ENCODE data around the gene LAMA3. TPM values are rescaled to one million over a fixed set of nuclear protein-coding genes. Genes with fewer than 3 reads are reported as not detected.

LAMA3 gene
- total RNA-seq, 3 donors from 2014 or later: 0.08 to 0.20 (median 0.11) TPM

DNA sequence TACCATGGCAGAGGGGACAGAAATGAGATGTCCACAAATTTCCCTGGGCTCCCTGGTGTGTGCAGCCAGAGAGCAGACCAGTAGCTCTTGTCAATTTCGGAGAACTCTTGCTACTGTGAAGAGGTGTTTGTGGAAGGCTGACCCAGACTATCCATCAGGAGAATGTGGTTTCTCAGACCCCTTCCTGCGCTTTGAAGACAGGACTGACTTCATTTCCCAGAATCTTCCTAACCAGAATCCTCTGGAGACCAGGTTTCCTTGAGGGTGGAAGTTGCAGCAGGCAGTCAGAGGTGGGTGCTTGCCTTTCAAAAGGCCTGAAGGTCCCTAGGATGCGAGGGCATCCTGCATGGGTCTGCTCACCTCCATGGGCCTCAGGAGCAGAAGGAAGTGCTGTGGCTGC lies 121.9 kb downstream of the LAMA3 start:
- no peaks in the 10 kb centered on the region for H3K9me3 Mint-ChIP-seq
- no peak overlapping the region for H3K4me3 Mint-ChIP-seq
- DNase-seq (no peak), ATAC-seq (no peak)
- no peaks in the 10 kb centered on the region for H3K36me3 Mint-ChIP-seq (ENCODE audit: insufficient read depth)
- H3K27me3 Mint-ChIP-seq (ENCODE audit: low read depth): no peaks in the 10 kb centered on the region
- peaks cover 15% of the 10 kb centered on the region for H3K4me1 Mint-ChIP-seq (ENCODE audit: low read depth)

DNA sequence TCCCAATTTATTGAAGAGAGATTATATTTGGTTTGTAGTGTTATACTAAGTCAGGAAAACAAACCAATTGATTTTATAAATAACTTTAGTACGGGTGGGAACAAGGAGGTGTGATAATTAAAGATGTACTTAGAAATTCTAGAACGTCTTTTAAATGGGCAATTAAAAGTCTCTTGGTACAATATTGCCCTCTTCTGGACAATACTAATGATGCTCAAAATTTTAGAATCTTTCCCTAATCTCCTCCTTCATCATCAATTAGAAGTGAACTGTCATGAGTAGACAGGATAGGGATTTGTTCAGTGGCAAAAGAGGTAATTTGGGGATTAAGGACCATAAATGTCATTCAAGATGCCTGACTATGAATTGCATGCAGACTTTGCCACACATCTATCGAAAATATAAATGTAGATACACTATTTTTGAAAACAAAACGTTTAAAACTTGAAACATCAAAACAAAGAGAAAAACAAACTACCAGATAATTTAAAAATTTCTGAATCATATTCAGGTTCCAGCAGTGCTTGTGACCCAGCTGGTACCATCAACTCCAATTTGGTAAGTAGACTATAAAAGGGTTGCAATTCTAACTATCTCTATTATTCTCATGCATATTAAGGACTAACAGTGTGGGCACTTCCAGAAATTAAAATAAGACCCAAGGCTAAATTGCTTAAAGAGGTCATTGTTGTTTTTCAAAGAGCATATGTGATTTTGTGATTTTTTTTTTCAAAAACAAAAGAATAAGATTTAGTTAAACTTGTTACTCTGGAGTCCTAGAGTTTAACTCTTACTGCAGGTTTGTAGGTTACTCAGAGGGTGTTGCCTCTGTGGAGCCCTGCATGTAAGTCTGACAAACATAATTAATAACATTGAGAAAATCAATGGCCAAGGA lies 123.5 kb downstream of the LAMA3 start:
- DNase-seq: no peak
- H3K27me3 Mint-ChIP-seq (ENCODE audit: low read depth): no peaks in the 10 kb centered on the region

DNA sequence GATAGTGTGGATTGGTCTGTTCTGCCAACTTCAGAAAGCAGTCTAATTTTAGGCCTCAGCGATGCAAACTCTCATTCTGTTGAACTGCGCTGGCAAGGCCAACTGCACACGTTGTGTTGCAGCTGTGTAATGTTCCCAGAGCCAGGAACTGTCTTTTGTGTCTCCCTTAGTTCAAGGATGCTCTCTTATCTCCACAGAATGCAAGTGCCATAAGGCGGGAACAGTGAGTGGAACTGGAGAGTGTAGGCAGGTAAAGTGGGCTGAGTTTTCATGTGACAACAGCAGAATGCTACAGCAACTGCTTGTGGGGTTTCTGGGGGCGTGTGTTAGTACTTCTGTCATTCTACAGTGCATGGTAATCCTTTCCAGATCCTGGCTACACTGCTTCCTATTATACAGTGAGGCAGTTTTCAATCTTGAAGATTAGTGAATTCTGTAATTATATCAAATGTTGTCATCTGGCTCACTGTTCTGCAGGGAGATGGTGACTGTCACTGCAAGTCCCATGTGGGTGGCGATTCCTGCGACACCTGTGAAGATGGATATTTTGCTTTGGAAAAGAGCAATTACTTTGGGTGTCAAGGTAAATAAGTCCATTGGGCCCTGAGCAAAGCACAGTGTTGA lies 125.8 kb downstream of the LAMA3 start:
- Mint-ChIP-seq H3K36me3 (ENCODE audit: insufficient read depth) (no peaks in the 10 kb centered on the region), H3K4me3 (no peak overlapping the region), H3K4me1 (ENCODE audit: low read depth) (peaks cover 12% of the 10 kb centered on the region), H3K9me3 (no peaks in the 10 kb centered on the region), H3K27me3 (ENCODE audit: low read depth) (no peaks in the 10 kb centered on the region)
- DNase-seq: no peak
- no peak for ATAC-seq

More for the DNA sequence above, 123.5 kb downstream of the LAMA3 start:
- peak in 1 of 2 donors; percentile 30 for ATAC-seq
- Mint-ChIP-seq H3K36me3 (ENCODE audit: insufficient read depth) (no peaks in the 10 kb centered on the region), H3K4me1 (ENCODE audit: low read depth) (peaks cover 15% of the 10 kb centered on the region), H3K4me3 (no peak overlapping the region), H3K9me3 (no peaks in the 10 kb centered on the region)

DNA sequence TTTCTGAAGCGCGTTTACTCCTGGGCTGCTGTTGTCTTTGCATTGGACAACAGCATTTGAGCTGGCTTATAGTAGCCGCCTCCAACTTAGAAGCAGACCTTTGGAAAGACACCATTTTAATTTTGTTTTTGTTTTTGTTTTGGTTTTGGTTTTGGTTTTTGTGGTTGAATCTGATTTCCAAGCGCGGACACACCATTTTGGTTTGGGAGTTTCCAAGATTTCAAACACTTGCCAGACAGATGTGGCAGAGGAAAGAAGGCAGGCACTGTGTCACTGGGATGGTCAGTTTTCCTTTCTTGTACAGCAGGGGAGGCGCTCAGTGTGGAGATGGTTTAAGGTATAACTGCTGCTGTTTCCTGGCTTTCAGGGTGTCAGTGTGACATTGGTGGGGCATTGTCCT lies 126.8 kb downstream of the LAMA3 start:
- DNase-seq (no peak), ATAC-seq (no peak)
- no peaks in the 10 kb centered on the region for H3K36me3 Mint-ChIP-seq (ENCODE audit: insufficient read depth)

GRCh38 chr18:23816740-23817139 lies 127.5 kb downstream of the LAMA3 start:
- H3K9me3 Mint-ChIP-seq: no peaks in the 10 kb centered on the region
- H3K36me3 Mint-ChIP-seq (ENCODE audit: insufficient read depth): no peaks in the 10 kb centered on the region
- no peak overlapping the region for H3K4me3 Mint-ChIP-seq
- H3K27me3 Mint-ChIP-seq (ENCODE audit: low read depth): peaks cover 2% of the 10 kb centered on the region
- no peak for ATAC-seq
- no peak for DNase-seq
- H3K4me1 Mint-ChIP-seq (ENCODE audit: low read depth): peaks cover 4% of the 10 kb centered on the region

More for the DNA sequence above, 126.8 kb downstream of the LAMA3 start:
- Mint-ChIP-seq H3K27me3 (ENCODE audit: low read depth) (peaks cover 2% of the 10 kb centered on the region), H3K4me3 (no peak overlapping the region), H3K9me3 (no peaks in the 10 kb centered on the region), H3K4me1 (ENCODE audit: low read depth) (peaks cover 4% of the 10 kb centered on the region)

- no peak for DNase-seq
- no peak for ATAC-seq
- peaks cover 7% of the 10 kb centered on the region for H3K27me3 Mint-ChIP-seq (ENCODE audit: low read depth)
- H3K4me3 Mint-ChIP-seq: no peak overlapping the region
- H3K4me1 Mint-ChIP-seq (ENCODE audit: low read depth): no peaks in the 10 kb centered on the region
- H3K36me3 Mint-ChIP-seq (ENCODE audit: insufficient read depth): no peaks in the 10 kb centered on the region
- no peaks in the 10 kb centered on the region for H3K9me3 Mint-ChIP-seq
These were observed 129.7 kb downstream of the LAMA3 start for GRCh38 chr18:23819001-23819400.

GRCh38 chr18:23822590-23823385 lies 133.5 kb downstream of the LAMA3 start:
- Mint-ChIP-seq H3K27me3 (ENCODE audit: low read depth) (peaks cover 7% of the 10 kb centered on the region), H3K4me1 (ENCODE audit: low read depth) (peaks cover 22% of the 10 kb centered on the region), H3K9me3 (no peaks in the 10 kb centered on the region), H3K4me3 (no peak overlapping the region), H3K36me3 (ENCODE audit: insufficient read depth) (no peaks in the 10 kb centered on the region)
- DNase-seq (no peak), ATAC-seq (no peak)

DNA sequence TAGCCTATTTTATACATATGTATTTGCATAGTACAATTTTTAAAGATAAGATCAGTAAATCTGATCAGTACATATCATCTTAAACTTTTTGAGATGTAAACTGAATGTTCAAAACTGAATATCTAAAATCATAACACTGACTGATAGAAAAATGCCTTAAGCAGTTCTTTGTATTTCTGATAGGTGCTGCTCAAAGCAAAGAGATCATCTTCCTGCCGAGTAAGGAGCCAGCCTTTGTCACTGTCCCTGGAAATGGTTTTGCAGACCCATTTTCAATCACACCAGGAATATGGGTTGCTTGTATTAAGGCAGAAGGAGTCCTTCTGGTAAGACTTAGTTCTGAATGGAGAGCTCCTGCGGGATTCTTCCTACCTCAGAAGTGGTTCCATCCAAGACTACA lies 135.0 kb downstream of the LAMA3 start:
- Mint-ChIP-seq H3K9me3 (no peaks in the 10 kb centered on the region), H3K27me3 (ENCODE audit: low read depth) (peaks cover 7% of the 10 kb centered on the region), H3K36me3 (ENCODE audit: insufficient read depth) (no peaks in the 10 kb centered on the region), H3K4me1 (ENCODE audit: low read depth) (peaks cover 34% of the 10 kb centered on the region), H3K4me3 (no peak overlapping the region)
- DNase-seq (no peak), ATAC-seq (no peak)

GRCh38 chr18:23824669-23825068 lies 135.4 kb downstream of the LAMA3 start:
- no peaks in the 10 kb centered on the region for H3K36me3 Mint-ChIP-seq (ENCODE audit: insufficient read depth)
- H3K9me3 Mint-ChIP-seq: no peaks in the 10 kb centered on the region
- DNase-seq (no peak), ATAC-seq (peak in 1 of 2 donors; percentile 40)
- H3K27me3 Mint-ChIP-seq (ENCODE audit: low read depth): peaks cover 7% of the 10 kb centered on the region
- no peak overlapping the region for H3K4me3 Mint-ChIP-seq
- H3K4me1 Mint-ChIP-seq (ENCODE audit: low read depth): peaks cover 35% of the 10 kb centered on the region

DNA sequence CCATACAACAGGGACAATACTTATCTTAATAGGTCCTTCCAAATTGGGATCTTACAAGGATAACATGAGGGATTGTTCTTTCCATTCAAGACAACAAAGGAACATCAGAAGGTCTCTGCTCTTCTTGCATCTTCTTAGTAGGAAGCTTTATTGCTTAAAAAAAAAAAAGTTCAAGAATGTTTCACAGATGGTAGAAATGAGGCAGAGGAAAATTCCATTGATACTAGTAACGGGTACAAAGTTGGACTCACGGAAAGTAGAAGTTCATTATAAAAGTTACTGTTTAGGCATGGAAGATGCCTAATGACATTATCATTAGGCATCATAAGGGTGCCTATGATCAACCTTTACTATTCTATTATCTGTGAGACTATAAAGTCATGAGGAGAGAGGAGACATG lies 136.2 kb downstream of the LAMA3 start:
- Mint-ChIP-seq H3K27me3 (ENCODE audit: low read depth) (peaks cover 7% of the 10 kb centered on the region), H3K36me3 (ENCODE audit: insufficient read depth) (no peaks in the 10 kb centered on the region), H3K4me1 (ENCODE audit: low read depth) (peaks cover 35% of the 10 kb centered on the region), H3K4me3 (no peak overlapping the region), H3K9me3 (no peaks in the 10 kb centered on the region)
- ATAC-seq (no peak), DNase-seq (no peak)

DNA sequence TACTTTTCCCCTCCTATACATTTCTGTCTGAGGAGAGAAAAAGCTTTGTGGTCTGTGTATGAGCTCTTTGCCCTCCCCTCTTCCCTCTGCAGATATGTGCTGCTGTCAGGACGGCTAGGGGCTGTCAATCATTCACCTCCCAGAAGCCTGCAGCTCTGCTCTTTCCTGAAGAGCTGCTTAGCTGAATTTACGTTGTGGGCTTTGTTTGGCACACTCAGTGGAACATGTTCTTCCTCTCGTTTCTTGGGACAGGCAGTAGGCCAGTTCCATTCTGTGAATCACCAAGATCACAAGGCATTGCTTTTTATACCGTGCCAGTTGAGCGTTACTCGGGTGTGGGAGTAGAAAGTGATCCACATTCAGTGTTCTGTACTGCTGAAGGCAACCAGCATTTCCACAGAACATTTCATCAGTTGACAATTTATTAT lies 136.7 kb downstream of the LAMA3 start:
- H3K27me3 Mint-ChIP-seq (ENCODE audit: low read depth): peaks cover 5% of the 10 kb centered on the region
- H3K36me3 Mint-ChIP-seq (ENCODE audit: insufficient read depth): no peaks in the 10 kb centered on the region
- H3K9me3 Mint-ChIP-seq: no peaks in the 10 kb centered on the region
- H3K4me3 Mint-ChIP-seq: no peak overlapping the region
- DNase-seq (no peak), ATAC-seq (peak; percentile 41 to 65)
- H3K4me1 Mint-ChIP-seq (ENCODE audit: low read depth): peaks cover 35% of the 10 kb centered on the region

DNA sequence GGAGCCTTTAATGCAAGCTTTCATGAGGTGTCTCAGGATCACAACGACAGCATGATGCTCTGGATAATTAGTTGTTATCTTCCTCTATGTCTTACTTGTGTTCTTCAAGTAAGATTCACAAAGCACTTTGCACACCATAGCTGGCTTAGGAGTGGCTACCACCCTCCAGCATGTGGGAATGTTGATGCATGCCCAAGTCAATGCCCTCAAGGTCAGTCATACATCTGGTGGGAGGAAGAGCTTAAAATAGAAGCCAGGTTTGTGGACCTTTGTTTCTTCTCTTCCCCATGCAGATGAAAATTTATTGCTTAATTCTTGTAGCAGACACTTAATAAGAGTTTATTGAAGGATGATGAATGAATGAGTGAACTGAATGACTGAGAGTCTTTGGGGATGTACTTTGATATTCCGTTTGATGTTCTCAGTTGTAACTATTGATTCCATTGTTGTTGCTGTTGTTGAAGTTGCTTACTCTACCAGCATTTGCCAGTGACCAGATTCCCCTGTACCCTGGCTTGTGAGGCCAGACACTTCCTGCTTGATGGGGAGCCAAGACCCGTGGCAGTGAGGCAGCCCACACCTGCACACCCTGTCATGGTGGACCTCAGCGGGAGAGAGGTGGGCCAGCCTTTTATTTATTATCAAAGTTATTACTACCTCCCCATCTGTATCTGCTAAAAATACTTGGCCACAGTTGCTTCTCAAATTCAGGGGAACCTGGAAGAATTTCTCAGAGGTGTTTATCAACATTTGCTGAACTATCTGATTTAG lies 137.8 kb downstream of the LAMA3 start:
- peaks cover 3% of the 10 kb centered on the region for H3K27me3 Mint-ChIP-seq (ENCODE audit: low read depth)
- no peak overlapping the region for H3K4me3 Mint-ChIP-seq
- no peaks in the 10 kb centered on the region for H3K36me3 Mint-ChIP-seq (ENCODE audit: insufficient read depth)
- peaks cover 35% of the 10 kb centered on the region for H3K4me1 Mint-ChIP-seq (ENCODE audit: low read depth)
- DNase-seq: no peak
- ATAC-seq: no peak
- H3K9me3 Mint-ChIP-seq: no peaks in the 10 kb centered on the region

GRCh38 chr18:23827681-23828080 lies 138.4 kb downstream of the LAMA3 start:
- Mint-ChIP-seq H3K36me3 (ENCODE audit: insufficient read depth) (no peaks in the 10 kb centered on the region), H3K27me3 (ENCODE audit: low read depth) (peaks cover 3% of the 10 kb centered on the region), H3K9me3 (no peaks in the 10 kb centered on the region), H3K4me1 (ENCODE audit: low read depth) (peaks cover 35% of the 10 kb centered on the region), H3K4me3 (no peak overlapping the region)
- DNase-seq: no peak
- no peak for ATAC-seq

DNA sequence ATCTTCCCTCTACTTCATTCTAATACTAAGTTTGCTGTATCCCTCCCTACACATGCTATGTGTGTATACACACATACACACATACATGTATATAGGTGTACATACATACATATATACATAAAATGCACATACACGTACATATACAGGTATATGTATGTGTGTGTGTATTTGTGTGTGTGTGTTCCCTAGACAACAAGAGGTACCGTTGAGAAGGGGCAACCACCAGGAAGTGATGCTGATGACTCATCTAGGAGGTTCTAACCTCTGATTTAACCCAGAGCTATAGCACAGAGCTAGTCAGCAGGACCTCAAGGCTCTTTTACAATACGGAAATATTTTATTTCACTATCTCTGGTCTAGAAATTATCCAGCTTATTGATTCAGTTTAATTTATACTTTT lies 139.2 kb downstream of the LAMA3 start:
- no peaks in the 10 kb centered on the region for H3K27me3 Mint-ChIP-seq (ENCODE audit: low read depth)
- H3K9me3 Mint-ChIP-seq: no peaks in the 10 kb centered on the region
- ATAC-seq: peak; percentile 92 to 94
- peak; percentile 23 for DNase-seq
- H3K4me1 Mint-ChIP-seq (ENCODE audit: low read depth): peaks cover 35% of the 10 kb centered on the region
- H3K36me3 Mint-ChIP-seq (ENCODE audit: insufficient read depth): no peaks in the 10 kb centered on the region
- no peak overlapping the region for H3K4me3 Mint-ChIP-seq

Data from activated T-cell treated with anti-CD3 and anti-CD28 coated beads, Interleukin-2, amount 50 U/mL, for 4 hours (primary cell).